ENCODE measurements around the gene RPP38. TPM values are rescaled to one million over a fixed set of nuclear protein-coding genes. Genes with fewer than 3 reads are reported as not detected.

The RPP38 gene
- total and polyA plus RNA-seq, 2 of the 8 experiments (the other 6 are each of a cell fraction or from before 2014, with no cell fraction given) = 20.8 to 23.3 TPM

- Histone ChIP-seq H4K20me1 (replicated peaks in 1 of 2; ENCODE audit: control insufficient read depth in 1 of 2, insufficient read depth in 2 of 2, low read length in 2 of 2) (no peaks in the 10 kb centered on the region), H4K5ac (ENCODE audit: insufficient read length, low read depth, low read length) (no peak overlapping the region), H2BK5ac (ENCODE audit: low read depth, low read length) (no peak overlapping the region), H3K79me1 (ENCODE audit: low read depth, low read length) (no peaks in the 10 kb centered on the region), H4K91ac (replicated peaks; ENCODE audit: insufficient read length, low read length) (no peak overlapping the region), H2BK20ac (ENCODE audit: low read length) (no peak overlapping the region), H3K18ac (ENCODE audit: extremely low read depth, low read length) (no peak overlapping the region), H3K36me3 (ENCODE audit: control insufficient read depth in 2 of 4, insufficient read depth in 4 of 4, low read length in 3 of 4) (no peaks in the 10 kb centered on the region), H3K27me3 (replicated peaks in 1 of 4; ENCODE audit: control insufficient read depth in 3 of 4, extremely low read depth in 1 of 4, insufficient read depth in 3 of 4, low read length in 3 of 4) (no peaks in the 10 kb centered on the region), H3K14ac (ENCODE audit: insufficient read length) (no peak overlapping the region), H2BK12ac (ENCODE audit: low read depth, low read length) (no peak overlapping the region), H3K4ac (replicated peaks; ENCODE audit: insufficient read length, low read depth, low read length) (no peak overlapping the region), H3K4me1 (replicated peaks in 1 of 4; ENCODE audit: control insufficient read depth in 3 of 4, insufficient read depth in 4 of 4, low read length in 3 of 4) (no peaks in the 10 kb centered on the region), H2BK15ac (ENCODE audit: low read length) (no peak overlapping the region), H4K8ac (ENCODE audit: extremely low read depth, insufficient read depth, low read length) (no peak overlapping the region), H2AFZ (ENCODE audit: low read length) (no peak overlapping the region), H3K79me2 (ENCODE audit: control insufficient read depth in 1 of 2, insufficient read depth in 2 of 2, low read length in 2 of 2) (no peaks in the 10 kb centered on the region), H3K9me3 (ENCODE audit: insufficient read depth in 2 of 2, low read depth in 1 of 2, low read length in 1 of 2) (no peaks in the 10 kb centered on the region), H2AK5ac (ENCODE audit: low read depth, low read length) (no peak overlapping the region), H3K4me3 (ENCODE audit: extremely low read depth in 1 of 4, insufficient read depth in 2 of 4, low read depth in 3 of 4, low read length in 4 of 4) (no peak overlapping the region), H3K4me2 (ENCODE audit: insufficient read depth in 1 of 2, low read depth in 2 of 2, low read length in 2 of 2) (no peak overlapping the region), H3K23ac (ENCODE audit: insufficient read length) (no peak overlapping the region), H3K27ac (ENCODE audit: low read depth, low read length) (no peak overlapping the region), H3K56ac (replicated peaks; ENCODE audit: insufficient read length, low read depth, low read length) (no peak overlapping the region), H2BK120ac (replicated peaks; ENCODE audit: low read depth, low read length) (no peak overlapping the region), H3K23me2 (ENCODE audit: low read depth, low read length) (no peaks in the 10 kb centered on the region), H3K9ac (replicated peaks in 1 of 4; ENCODE audit: extremely low read depth in 1 of 4, low read depth in 3 of 4, low read length in 3 of 4) (no peak overlapping the region)
- ChIA-PET POLR2A (ENCODE audit: partially characterized antibody) (no interaction called here), CTCF (ENCODE audit: partially characterized antibody) (no interaction called here)
- WGBS, 2 experiments (ENCODE audit: extremely low coverage in 1 of 2, insufficient coverage in 1 of 2, insufficient read length in 1 of 2, insufficient replicate concordance in 2 of 2, low coverage in 1 of 2, low lambda C conversion rate in 2 of 2, missing lambda C conversion rate in 1 of 2) = 89% methylated on average over 3 of the region's 3 CpGs; no CpG with 5 or more reads in 1 of the 2 experiments
- DNase-seq (ENCODE audit: low read depth in 1 of 2, low spot score in 2 of 2) (no peak), FAIRE-seq (no peak)
- TF ChIP-seq HDAC2 (IDR thresholded peaks at IDR 0.05; ENCODE audit: borderline replicate concordance in 1 of 2, low read depth in 2 of 2, low read length in 2 of 2) (no peak), CTBP2 (IDR thresholded peaks at IDR 0.05; ENCODE audit: borderline replicate concordance, insufficient read depth, insufficient read length, low read length) (no peak), RXRA (IDR thresholded peaks at IDR 0.05; ENCODE audit: insufficient read depth, low read depth, low read length) (no peak), JUN (IDR thresholded peaks at IDR 0.05; ENCODE audit: low read depth, low read length) (no peak), RNF2 (IDR thresholded peaks at IDR 0.05; ENCODE audit: borderline replicate concordance, low read depth, low read length, missing control alignments, poor library complexity, severe bottlenecking) (no peak), E2F6 (IDR thresholded peaks at IDR 0.05) (no peak), CBX8 (IDR thresholded peaks at IDR 0.05; ENCODE audit: borderline replicate concordance, low read depth, low read length) (no peak), TEAD4 (IDR thresholded peaks at IDR 0.05; ENCODE audit: low read depth, low read length) (no peak)
Observed at GRCh38 chr10:15053061-15053460, 44.1 kb upstream of the RPP38 start.
